Fibroblast of the aortic adventitia (primary cell): ENCODE data around the gene COL6A6. TPM values are rescaled to one million over a fixed set of nuclear protein-coding genes. Genes with fewer than 3 reads are reported as not detected.

Experiments
- DNase-seq: peaks from one replicate; pipeline ENCODE4 v3.0.0-alpha.2; 2010; ENCODE audit warnings: low read depth
- H3K4me3 ChIP-seq: 2 replicates; pipeline ENCODE4 v1.5.1; 2011; ENCODE audit warnings: low read depth, mild to moderate bottlenecking, control low read depth, low read length, moderate library complexity
- CTCF ChIP-seq: IDR thresholded peaks from 2 replicates; pipeline ENCODE4 v1.5.1; 2011; ENCODE audit warnings: mild to moderate bottlenecking, low read length, control low read depth, inconsistent platforms; ENCODE audit not compliant: insufficient read depth
- total RNA-seq: library from RNA; depleted of rRNA; stranded (reverse); fragments of >200 nt; gene quantifications from 2 replicates; pipeline ENCODE4 v1.2.3, GENCODE V29; 2012; ENCODE audit warnings: low replicate concordance

Gene COL6A6
- total RNA-seq, 1 donor: 20.7 TPM

GRCh38 chr3:130488769-130489450, 28.1 kb upstream of the COL6A6 start:
- peak; percentile 32 for DNase-seq
- TF ChIP-seq CTCF: no peak
- H3K4me3 ChIP-seq: no peak overlapping the region

GRCh38 chr3:130490241-130490640, 26.7 kb upstream of the COL6A6 start:
- no peak for TF ChIP-seq CTCF
- H3K4me3 ChIP-seq: no peak overlapping the region
- peak; percentile 79 for DNase-seq

DNA sequence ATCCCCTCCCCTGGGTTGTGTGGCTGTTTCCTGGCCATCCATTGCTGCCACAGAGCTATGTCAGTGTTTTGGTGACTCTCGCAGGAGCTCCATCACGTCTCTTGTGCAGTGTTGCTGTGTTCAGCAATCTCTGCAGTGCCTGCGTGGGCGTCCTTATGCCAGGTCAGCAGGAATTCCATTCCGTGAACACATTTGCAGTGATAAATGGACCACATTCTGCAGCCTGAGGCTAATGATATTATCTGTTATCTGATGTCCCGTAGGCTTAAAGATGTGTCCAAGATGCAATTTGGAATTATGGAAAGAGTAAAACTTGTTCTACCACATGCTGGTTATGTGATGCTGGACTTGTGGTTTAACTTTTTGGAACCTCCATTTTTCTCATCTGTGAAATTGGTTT, 25.5 kb upstream of the COL6A6 start:
- no peak for DNase-seq
- no peak overlapping the region for H3K4me3 ChIP-seq
- TF ChIP-seq CTCF: no peak

DNA sequence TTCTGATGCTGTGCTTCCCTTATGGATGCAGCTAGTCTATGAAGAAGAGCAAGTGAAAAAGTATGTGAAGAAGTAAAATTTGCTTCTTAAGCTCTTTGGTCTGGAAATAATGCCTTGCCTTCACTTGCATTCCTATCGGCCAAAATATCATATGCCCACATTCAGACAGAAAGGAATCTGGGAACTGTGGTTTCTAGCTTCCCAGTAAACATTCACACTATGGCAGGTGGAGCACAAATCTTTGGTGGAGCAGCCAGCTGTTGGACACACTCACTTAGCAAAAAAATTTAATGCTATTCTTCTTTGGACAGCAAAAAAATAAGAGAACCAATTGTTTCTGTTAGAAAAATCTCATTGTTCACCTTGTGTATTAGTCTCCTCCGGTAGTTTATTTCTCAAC, 12.3 kb upstream of the COL6A6 start:
- H3K4me3 ChIP-seq: no peak overlapping the region
- no peak for DNase-seq
- no peak for TF ChIP-seq CTCF

DNA sequence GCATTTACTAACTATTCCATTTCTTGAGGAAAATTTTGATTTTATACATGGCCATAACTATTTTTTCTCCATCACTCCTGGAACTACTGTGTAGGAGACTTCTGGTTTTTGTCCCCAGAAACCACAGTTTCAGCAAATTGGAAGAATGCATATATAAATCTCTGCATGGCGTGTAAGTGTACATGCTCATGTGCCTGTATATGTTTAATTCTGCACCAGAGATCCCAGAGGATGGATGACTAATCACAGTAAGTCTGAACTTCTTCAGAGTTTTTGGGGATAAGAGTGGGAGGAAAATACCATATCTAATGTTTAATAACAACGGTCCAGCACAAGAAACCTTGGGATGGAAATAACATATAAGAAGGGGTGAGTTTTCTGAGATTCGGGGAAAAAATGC, 10.9 kb upstream of the COL6A6 start:
- TF ChIP-seq CTCF: no peak
- peak; percentile 25 for DNase-seq
- H3K4me3 ChIP-seq: no peak overlapping the region

DNA sequence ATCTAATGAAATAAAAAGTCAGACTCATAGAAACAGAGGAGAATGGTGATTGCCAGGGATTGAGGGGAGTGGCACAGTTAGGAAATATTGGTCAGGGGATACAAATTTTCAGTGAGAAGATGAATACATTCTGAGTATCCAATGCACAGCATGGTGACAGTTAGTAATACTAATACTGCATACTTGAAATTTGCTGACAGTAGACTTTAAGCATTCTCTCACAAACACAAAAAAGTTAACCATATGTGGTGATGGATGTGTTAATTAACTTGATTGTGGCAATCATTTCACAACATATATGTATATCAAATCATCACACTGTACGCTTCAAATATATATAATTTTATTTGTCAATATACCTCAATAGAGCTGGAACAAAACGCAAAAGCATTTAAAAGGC, 9.2 kb upstream of the COL6A6 start:
- no peak for TF ChIP-seq CTCF
- DNase-seq: no peak
- H3K4me3 ChIP-seq: no peak overlapping the region

DNA sequence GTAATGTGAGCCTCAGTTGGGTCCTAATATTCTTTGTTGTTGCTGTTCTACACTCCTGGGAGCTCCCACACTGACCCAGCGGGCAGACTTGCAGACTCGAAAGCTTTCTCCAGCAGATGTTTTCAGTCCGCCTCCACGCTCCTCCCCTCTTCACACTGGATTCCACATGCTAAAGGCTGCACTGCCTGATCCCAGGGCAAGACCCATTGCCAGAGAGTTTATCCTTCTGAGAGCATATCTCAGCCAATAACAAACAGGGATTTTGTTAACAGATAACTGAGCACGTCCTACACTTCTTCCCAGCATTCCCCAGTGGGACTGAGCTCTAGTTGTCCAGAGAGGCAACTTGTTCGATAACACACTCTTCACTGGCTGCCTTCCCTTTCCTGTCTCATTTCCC, 8.0 kb upstream of the COL6A6 start:
- no peak overlapping the region for H3K4me3 ChIP-seq
- TF ChIP-seq CTCF: no peak
- DNase-seq: peak; percentile 47
